GM19467 (cell line): ENCODE results near the gene FNIP2.
"Not testable (repeated sequence)": the region's sequence is repeated elsewhere in the genome, so short reads cannot be mapped to it uniquely, and the experiment has no call there.

Experiments
- ATAC-seq: cut with Tn5 transposase; IDR thresholded peaks from one replicate; pipeline ENCODE4 v1.9.1; 2021; ENCODE audit warnings: mild to moderate bottlenecking, moderate library complexity; ENCODE audit not compliant: unreplicated experiment

FNIP2 gene

GRCh38 chr4:158811704-158812103, 42.9 kb downstream of the FNIP2 start:
- peak; percentile 29 for ATAC-seq

GRCh38 chr4:158812133-158812532, 43.3 kb downstream of the FNIP2 start:
- no peak for ATAC-seq

GRCh38 chr4:158812543-158812942, 43.7 kb downstream of the FNIP2 start:
- ATAC-seq: no peak

- no peak for ATAC-seq
Measured at GRCh38 chr4:158813113-158813512, 44.3 kb downstream of the FNIP2 start.

- ATAC-seq: no peak
Measured at GRCh38 chr4:158814207-158814606, 45.4 kb downstream of the FNIP2 start.

GRCh38 chr4:158814636-158815330, 46.0 kb downstream of the FNIP2 start:
- ATAC-seq: no peak

- peak; percentile 36 for ATAC-seq
Measured at GRCh38 chr4:158816955-158817354, 48.1 kb downstream of the FNIP2 start.

GRCh38 chr4:158817562-158818296, 48.9 kb downstream of the FNIP2 start:
- peak; percentile 54 for ATAC-seq

GRCh38 chr4:158818560-158819140, 49.8 kb downstream of the FNIP2 start:
- no peak for ATAC-seq

- no peak for ATAC-seq
Measured at GRCh38 chr4:158819942-158820786, 51.3 kb downstream of the FNIP2 start.

- no peak for ATAC-seq
Measured at GRCh38 chr4:158821228-158821971, 52.6 kb downstream of the FNIP2 start.

- ATAC-seq: no peak
Measured at GRCh38 chr4:158822348-158822747, 53.5 kb downstream of the FNIP2 start.

- no peak for ATAC-seq
Measured at GRCh38 chr4:158823461-158823873, 54.6 kb downstream of the FNIP2 start.

GRCh38 chr4:158824425-158825274, 55.8 kb downstream of the FNIP2 start:
- no peak for ATAC-seq

- peak; percentile 8 for ATAC-seq
Measured at GRCh38 chr4:158825433-158826036, 56.7 kb downstream of the FNIP2 start.

- peak; percentile 65 for ATAC-seq
Measured at GRCh38 chr4:158826057-158826456, 57.2 kb downstream of the FNIP2 start.

GRCh38 chr4:158826882-158827281, 58.1 kb downstream of the FNIP2 start:
- ATAC-seq: no peak

- no peak for ATAC-seq
Measured at GRCh38 chr4:158827543-158827981, 58.7 kb downstream of the FNIP2 start.

GRCh38 chr4:158828151-158828550, 59.3 kb downstream of the FNIP2 start:
- ATAC-seq: not testable (repeated sequence)
